ENCODE measurements around the gene FGD4. TPM values are rescaled to one million over a fixed set of nuclear protein-coding genes. Genes with fewer than 3 reads are reported as not detected.

Gene FGD4
- polyA plus RNA-seq (2012; ENCODE audit: insufficient read depth, insufficient read length), result 0.59 TPM

DNA sequence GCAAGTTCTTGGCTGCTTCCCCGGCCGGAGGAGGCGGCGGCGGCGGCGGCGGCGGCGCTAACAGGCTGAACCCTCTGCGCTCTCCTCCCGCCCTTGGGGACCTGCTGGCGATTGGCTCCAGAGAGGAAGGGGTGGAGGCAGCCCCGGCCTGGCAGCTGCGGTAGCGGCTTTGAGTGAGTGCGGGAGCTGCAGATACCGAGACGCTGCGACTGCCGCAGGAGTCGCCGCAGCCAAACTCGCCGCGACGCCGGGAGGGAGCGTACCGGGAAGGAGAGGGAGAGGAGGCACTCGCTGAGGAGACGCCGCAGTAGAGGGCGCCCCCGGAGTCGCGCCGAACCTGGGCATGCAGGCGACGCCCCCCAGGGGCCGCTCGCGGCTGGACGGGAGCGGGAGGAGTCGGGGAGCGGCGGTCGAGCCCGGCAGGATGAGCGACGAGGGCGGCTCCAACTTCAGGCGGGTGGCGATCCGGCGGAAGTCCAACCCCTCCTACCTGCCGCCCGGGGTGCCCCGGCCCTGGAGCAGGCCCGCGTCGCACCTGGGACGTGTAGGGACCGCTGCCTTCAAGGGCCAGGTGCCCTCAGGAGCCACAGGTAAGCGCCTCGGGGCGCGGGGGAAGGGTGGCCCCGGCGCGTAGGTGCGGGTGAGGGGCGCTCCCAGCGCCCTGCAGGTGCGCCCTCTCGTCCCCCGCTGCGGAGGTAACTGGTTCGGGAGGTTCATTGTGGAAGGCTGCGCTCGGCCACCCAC lies at the start of gene FGD4:
TSS of gene FGD4 (plus strand) at position 189 of the 744 bp plus-strand sequence.
- peak; percentile 39 for DNase-seq (ENCODE audit: low read depth, low spot score)
- H3K4me3 ChIP-seq (ENCODE audit: low read length), result peak within 1 kb of the TSS; percentile 56

GRCh38 chr12:32353540-32353939 lies 45.8 kb upstream of the FGD4 start:
- DNase-seq (ENCODE audit: low read depth, low spot score), result no peak
- H3K4me3 ChIP-seq (ENCODE audit: low read length), result no peak overlapping the region

GRCh38 chr12:32357601-32358249 lies 41.6 kb upstream of the FGD4 start:
- no peak overlapping the region for H3K4me3 ChIP-seq (ENCODE audit: low read length)
- DNase-seq (ENCODE audit: low read depth, low spot score), result no peak

- H3K4me3 ChIP-seq (ENCODE audit: low read length), result no peak overlapping the region
- no peak for DNase-seq (ENCODE audit: low read depth, low spot score)
These were observed 38.4 kb upstream of the FGD4 start for GRCh38 chr12:32360956-32361355.

GRCh38 chr12:32362892-32363291 lies 36.5 kb upstream of the FGD4 start:
- no peak for DNase-seq (ENCODE audit: low read depth, low spot score)
- no peak overlapping the region for H3K4me3 ChIP-seq (ENCODE audit: low read length)

- no peak overlapping the region for H3K4me3 ChIP-seq (ENCODE audit: low read length)
- DNase-seq (ENCODE audit: low read depth, low spot score), result peak; percentile 59
These were observed 33.8 kb upstream of the FGD4 start for GRCh38 chr12:32365473-32366064.

- DNase-seq (ENCODE audit: low read depth, low spot score), result no peak
- no peak overlapping the region for H3K4me3 ChIP-seq (ENCODE audit: low read length)
These were observed 32.6 kb upstream of the FGD4 start for GRCh38 chr12:32366714-32367113.

DNA sequence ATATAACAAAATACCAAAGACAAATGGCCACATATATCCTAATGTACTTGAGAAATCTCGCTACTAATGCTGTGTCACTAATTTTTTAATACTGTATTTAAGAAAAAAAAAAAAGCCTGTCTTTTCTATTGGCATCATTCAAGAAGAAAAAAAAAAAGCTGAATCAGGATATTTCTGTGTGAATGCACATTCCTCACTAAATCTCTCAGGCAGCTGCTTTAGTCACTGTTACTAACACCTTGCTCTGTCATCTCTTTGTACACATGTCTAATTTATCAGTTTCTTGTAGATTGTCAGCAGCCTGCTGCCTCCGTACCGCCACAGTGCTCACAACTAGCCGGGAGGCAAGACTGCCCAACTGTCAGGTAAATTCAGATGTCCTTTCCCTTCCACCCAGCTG lies 32.0 kb upstream of the FGD4 start:
- DNase-seq (ENCODE audit: low read depth, low spot score), result no peak
- no peak overlapping the region for H3K4me3 ChIP-seq (ENCODE audit: low read length)

DNA sequence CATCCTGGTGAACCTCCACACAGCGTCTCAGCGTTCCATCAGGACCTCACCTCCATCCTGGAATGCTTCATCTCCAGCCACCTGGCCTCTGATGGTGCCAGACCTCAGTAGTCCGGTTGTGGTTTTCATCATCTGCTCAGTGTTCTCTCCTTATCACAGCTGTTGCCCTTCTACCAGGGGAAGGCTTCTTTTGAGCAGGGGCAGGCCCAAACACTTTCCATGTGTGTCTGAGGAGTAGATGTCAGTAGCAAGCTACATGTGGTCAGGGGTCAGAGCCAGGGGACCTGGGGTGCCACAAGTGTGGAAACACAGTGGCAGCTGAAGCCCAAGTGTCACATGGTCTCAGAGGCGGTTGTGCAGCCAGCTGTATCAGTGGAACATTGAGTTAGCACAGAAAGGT lies 30.2 kb upstream of the FGD4 start:
- DNase-seq (ENCODE audit: low read depth, low spot score), result no peak
- H3K4me3 ChIP-seq (ENCODE audit: low read length), result no peak overlapping the region

DNA sequence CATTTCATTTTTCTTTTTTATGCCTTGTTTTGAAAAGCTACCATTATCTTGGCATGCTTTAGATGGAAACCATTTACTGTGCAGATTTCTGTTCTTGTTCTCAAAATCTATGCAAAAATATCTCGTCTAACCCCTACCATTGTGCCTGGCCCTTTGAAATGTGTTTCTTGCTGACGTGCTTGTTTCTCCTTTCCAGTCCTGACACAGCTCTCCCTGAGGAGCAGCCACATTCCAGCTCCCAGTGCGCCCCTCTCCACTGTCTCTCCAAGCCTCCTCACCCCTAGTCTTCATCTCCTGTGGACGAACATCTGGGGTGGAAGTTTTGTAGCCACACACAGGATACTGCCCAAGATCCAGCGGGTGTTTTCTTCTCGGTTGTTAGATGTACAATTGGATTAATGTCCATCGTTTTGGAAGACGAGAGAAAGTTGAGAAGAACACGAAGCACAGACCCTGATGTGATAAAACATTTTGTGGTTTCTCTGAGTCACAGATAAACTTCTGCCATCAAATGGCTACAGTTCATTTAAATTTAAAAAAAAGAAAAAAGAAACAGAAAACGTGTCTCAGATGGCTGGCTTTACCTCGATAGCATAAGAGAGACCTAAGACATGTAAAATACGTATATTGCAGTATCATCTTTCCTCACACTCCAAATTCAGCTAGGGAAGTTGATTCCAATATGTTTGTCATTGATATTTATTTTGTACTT lies 21.9 kb upstream of the FGD4 start:
- no peak overlapping the region for H3K4me3 ChIP-seq (ENCODE audit: low read length)
- DNase-seq (ENCODE audit: low read depth, low spot score), result no peak

GRCh38 chr12:32379213-32379612 lies 20.1 kb upstream of the FGD4 start:
- DNase-seq (ENCODE audit: low read depth, low spot score), result no peak
- H3K4me3 ChIP-seq (ENCODE audit: low read length), result no peak overlapping the region

DNA sequence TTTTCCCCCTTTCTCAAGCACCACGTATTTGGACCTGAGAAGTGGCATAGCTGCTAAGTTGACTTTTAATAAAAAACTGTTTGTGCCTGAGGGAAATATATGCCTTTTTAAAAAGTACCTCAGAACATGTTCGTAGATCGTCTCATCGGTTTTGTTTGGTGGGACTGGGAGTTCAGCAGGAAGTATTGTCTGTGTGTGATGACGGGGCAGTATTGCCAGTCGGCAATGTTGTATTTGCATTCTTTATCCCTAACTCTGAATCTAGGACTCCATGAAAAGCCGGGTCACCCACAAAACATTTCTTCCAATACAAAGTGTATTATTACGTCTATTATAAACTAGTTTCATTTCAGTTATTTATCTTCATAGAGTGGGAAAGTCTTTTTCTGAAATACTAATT lies 19.7 kb upstream of the FGD4 start:
- no peak overlapping the region for H3K4me3 ChIP-seq (ENCODE audit: low read length)

DNA sequence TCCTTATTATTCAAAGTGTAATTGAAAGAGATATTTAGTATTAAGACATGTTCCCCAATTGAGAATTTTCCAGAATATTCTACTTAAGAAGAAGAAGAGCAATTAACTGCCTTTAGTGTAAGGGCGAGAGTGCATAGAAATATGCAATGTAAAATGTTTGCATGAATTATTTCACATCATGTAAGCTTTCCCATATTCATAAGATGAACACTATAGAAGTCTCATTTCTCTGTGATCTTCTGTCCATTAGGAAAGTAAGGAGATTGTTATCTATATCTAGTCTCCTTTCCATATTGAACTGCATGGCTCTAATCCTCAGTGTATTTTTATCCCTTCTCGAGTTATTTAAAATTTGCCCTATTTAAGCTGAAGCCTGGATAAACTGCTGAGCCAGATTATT lies 17.1 kb upstream of the FGD4 start:
- no peak for DNase-seq (ENCODE audit: low read depth, low spot score)
- no peak overlapping the region for H3K4me3 ChIP-seq (ENCODE audit: low read length)

More for the DNA sequence above, 19.7 kb upstream of the FGD4 start:
- no peak for DNase-seq (ENCODE audit: low read depth, low spot score)

GRCh38 chr12:32390572-32391219 lies 8.7 kb upstream of the FGD4 start:
- no peak for DNase-seq (ENCODE audit: low read depth, low spot score)
- no peak overlapping the region for H3K4me3 ChIP-seq (ENCODE audit: low read length)

DNA sequence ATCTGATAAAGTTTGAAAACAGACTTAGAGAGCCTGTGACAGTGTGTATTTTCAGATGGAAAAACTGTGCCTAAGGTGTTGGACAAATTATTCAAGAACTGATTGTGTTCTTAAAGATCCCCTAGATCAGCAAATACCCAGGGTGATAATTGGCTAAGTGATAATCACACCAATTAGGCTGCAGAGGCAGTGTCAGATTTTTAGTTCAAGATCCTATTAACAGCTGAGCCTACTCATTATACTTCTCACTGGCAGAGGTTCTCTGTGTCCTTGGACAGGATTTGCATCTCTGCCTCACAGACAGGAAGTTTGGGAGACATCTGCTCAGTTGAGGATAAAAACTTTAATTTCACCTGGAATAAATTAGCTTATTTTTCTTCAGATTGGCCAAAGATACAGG lies 4.3 kb upstream of the FGD4 start:
- H3K4me3 ChIP-seq (ENCODE audit: low read length), result no peak overlapping the region

DNA sequence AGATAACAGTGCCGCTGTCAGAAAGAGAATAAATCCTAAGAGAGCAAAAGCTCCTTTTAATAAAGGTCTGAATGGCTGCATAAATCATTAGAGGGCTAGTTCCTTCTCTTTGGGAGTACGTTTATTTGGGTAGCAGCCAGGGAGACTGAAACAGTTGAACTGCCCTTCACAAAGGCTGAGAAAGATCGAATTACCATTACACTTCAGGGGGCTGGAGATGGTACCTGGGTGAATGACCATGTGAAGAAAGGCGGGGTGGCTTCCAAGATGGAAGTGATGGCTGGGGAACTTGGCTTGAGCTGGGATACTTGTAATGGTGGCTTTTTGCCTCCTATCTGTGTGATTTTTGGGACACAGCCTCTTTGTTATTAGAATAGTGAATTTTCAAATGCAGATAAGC lies 1.7 kb upstream of the FGD4 start:
- no peak for DNase-seq (ENCODE audit: low read depth, low spot score)
- no peak overlapping the region for H3K4me3 ChIP-seq (ENCODE audit: low read length)

More for the DNA sequence above, 4.3 kb upstream of the FGD4 start:
- no peak for DNase-seq (ENCODE audit: low read depth, low spot score)

GRCh38 chr12:32398181-32398580 lies 1.2 kb upstream of the FGD4 start:
- H3K4me3 ChIP-seq (ENCODE audit: low read length), result no peak overlapping the region

GRCh38 chr12:32398816-32399369 lies 465 bp upstream of the FGD4 start:
- no peak for DNase-seq (ENCODE audit: low read depth, low spot score)
- peak overlapping the region; percentile 56 for H3K4me3 ChIP-seq (ENCODE audit: low read length)

More at GRCh38 chr12:32398181-32398580, 1.2 kb upstream of the FGD4 start:
- no peak for DNase-seq (ENCODE audit: low read depth, low spot score)

- peak overlapping the region; percentile 56 for H3K4me3 ChIP-seq (ENCODE audit: low read length)
- no peak for DNase-seq (ENCODE audit: low read depth, low spot score)
These were observed 835 bp downstream of the FGD4 start for GRCh38 chr12:32400114-32400672.

All from Jurkat, Clone E6-1 (cell line).